ENCODE data around the gene SLC12A2.

DNA sequence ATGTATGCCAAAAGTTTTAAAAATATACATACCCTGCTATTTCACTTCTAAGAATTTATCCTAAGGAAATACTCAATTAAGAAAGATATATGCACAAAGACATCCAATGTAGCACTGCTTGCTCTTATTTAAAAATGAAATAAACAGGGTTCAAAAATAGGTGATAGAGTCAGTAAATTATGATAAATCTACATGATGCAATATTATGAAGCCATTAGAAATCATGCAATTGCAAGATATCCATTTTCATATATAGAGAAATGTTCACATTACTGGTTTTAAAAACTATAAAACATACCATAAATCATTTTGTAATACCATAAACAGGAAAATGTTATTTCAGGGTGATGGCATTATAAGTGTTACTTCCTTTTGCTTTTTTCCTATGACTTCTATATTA is 8.6 kb upstream of the SLC12A2 start:
- TF ChIP-seq, protein P1, sequence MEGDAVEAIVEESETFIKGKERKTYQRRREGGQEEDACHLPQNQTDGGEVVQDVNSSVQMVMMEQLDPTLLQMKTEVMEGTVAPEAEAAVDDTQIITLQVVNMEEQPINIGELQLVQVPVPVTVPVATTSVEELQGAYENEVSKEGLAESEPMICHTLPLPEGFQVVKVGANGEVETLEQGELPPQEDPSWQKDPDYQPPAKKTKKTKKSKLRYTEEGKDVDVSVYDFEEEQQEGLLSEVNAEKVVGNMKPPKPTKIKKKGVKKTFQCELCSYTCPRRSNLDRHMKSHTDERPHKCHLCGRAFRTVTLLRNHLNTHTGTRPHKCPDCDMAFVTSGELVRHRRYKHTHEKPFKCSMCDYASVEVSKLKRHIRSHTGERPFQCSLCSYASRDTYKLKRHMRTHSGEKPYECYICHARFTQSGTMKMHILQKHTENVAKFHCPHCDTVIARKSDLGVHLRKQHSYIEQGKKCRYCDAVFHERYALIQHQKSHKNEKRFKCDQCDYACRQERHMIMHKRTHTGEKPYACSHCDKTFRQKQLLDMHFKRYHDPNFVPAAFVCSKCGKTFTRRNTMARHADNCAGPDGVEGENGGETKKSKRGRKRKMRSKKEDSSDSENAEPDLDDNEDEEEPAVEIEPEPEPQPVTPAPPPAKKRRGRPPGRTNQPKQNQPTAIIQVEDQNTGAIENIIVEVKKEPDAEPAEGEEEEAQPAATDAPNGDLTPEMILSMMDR (IDR thresholded peaks at IDR 0.05): no peak
- no peak for TF ChIP-seq EZH2 (IDR thresholded peaks at IDR 0.05; ENCODE audit: borderline replicate concordance, insufficient read depth, low read depth, low read length, poor library complexity, severe bottlenecking)
